Measurements from ENCODE around the gene GOLGA2.

GOLGA2 gene

GRCh38 chr9:128275198-128276007 lies at the start of gene GOLGA2:
GOLGA2 (minus strand) TSS chr9:128276007; CDS start chr9:128275976, 31 bp downstream.
- peak; percentile 77 for DNase-seq (ENCODE audit: low read depth)

- no peak for DNase-seq (ENCODE audit: low read depth)
Observed at GRCh38 chr9:128324401-128324800, 48.6 kb upstream of the GOLGA2 start.

GRCh38 chr9:128323791-128324190 lies 48.0 kb upstream of the GOLGA2 start:
- no peak for DNase-seq (ENCODE audit: low read depth)

- peak; percentile 41 for DNase-seq (ENCODE audit: low read depth)
Observed at GRCh38 chr9:128323212-128323730, 47.5 kb upstream of the GOLGA2 start.

- DNase-seq (ENCODE audit: low read depth), result peak; percentile 94
Observed at GRCh38 chr9:128322404-128323211, 46.8 kb upstream of the GOLGA2 start, which contains the start of the genes COQ4 and TRUB2. COQ4 (plus strand) TSS chr9:128322839; CDS start chr9:128322859, 20 bp downstream. TRUB2 (minus strand) TSS chr9:128322447; CDS start chr9:128322408, 39 bp downstream.

GRCh38 chr9:128321879-128322403 lies 46.1 kb upstream of the GOLGA2 start:
- no peak for DNase-seq (ENCODE audit: low read depth)

- DNase-seq (ENCODE audit: low read depth), result no peak
Observed at GRCh38 chr9:128321343-128321742, 45.5 kb upstream of the GOLGA2 start.

- DNase-seq (ENCODE audit: low read depth), result no peak
Observed at GRCh38 chr9:128317629-128318028, 41.8 kb upstream of the GOLGA2 start.

- DNase-seq (ENCODE audit: low read depth), result no peak
Observed at GRCh38 chr9:128316421-128316820, 40.6 kb upstream of the GOLGA2 start.

- DNase-seq (ENCODE audit: low read depth), result no peak
Observed at GRCh38 chr9:128314697-128315096, 38.9 kb upstream of the GOLGA2 start.

GRCh38 chr9:128310461-128310860 lies 34.7 kb upstream of the GOLGA2 start:
- no peak for DNase-seq (ENCODE audit: low read depth)

- DNase-seq (ENCODE audit: low read depth), result no peak
Observed at GRCh38 chr9:128309551-128309950, 33.7 kb upstream of the GOLGA2 start.

- DNase-seq (ENCODE audit: low read depth), result no peak
Observed at GRCh38 chr9:128304971-128305288, 29.1 kb upstream of the GOLGA2 start.

GRCh38 chr9:128304136-128304970 lies 28.5 kb upstream of the GOLGA2 start:
- peak; percentile 56 for DNase-seq (ENCODE audit: low read depth)

- DNase-seq (ENCODE audit: low read depth), result no peak
Observed at GRCh38 chr9:128298535-128299482, 23.0 kb upstream of the GOLGA2 start.

GRCh38 chr9:128297221-128297773 lies 21.5 kb upstream of the GOLGA2 start:
- DNase-seq (ENCODE audit: low read depth), result no peak

- DNase-seq (ENCODE audit: low read depth), result no peak
Observed at GRCh38 chr9:128296340-128297220, 20.8 kb upstream of the GOLGA2 start.

- no peak for DNase-seq (ENCODE audit: low read depth)
Observed at GRCh38 chr9:128294142-128294541, 18.3 kb upstream of the GOLGA2 start.

- DNase-seq (ENCODE audit: low read depth), result no peak
Observed at GRCh38 chr9:128293091-128293490, 17.3 kb upstream of the GOLGA2 start.
